Neural progenitor cell (in vitro differentiated cells): ENCODE measurements around the gene SERAC1.
"Not testable (repeated sequence)": the region's sequence is repeated elsewhere in the genome, so short reads cannot be mapped to it uniquely, and the experiment has no call there.

ENCODE experiments used
- EZH2phosphoT487 ChIP-seq: fragments of 200-600 bp; sonication (generic); IDR thresholded peaks from 2 replicates; pipeline ENCODE4 v1.6.1; 2017; ENCODE audit warnings: antibody characterized with exemption
- TF ChIP-seq, protein P1 (sequence below): fragments of 200-600 bp; sonication (generic); IDR thresholded peaks from 2 replicates; pipeline ENCODE4 v1.5.1; 2017; ENCODE audit warnings: antibody characterized with exemption, mild to moderate bottlenecking

GRCh38 chr6:158152025-158152424 lies 16.0 kb downstream of the SERAC1 start:
- TF ChIP-seq, protein P1, sequence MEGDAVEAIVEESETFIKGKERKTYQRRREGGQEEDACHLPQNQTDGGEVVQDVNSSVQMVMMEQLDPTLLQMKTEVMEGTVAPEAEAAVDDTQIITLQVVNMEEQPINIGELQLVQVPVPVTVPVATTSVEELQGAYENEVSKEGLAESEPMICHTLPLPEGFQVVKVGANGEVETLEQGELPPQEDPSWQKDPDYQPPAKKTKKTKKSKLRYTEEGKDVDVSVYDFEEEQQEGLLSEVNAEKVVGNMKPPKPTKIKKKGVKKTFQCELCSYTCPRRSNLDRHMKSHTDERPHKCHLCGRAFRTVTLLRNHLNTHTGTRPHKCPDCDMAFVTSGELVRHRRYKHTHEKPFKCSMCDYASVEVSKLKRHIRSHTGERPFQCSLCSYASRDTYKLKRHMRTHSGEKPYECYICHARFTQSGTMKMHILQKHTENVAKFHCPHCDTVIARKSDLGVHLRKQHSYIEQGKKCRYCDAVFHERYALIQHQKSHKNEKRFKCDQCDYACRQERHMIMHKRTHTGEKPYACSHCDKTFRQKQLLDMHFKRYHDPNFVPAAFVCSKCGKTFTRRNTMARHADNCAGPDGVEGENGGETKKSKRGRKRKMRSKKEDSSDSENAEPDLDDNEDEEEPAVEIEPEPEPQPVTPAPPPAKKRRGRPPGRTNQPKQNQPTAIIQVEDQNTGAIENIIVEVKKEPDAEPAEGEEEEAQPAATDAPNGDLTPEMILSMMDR = not testable (repeated sequence)
- not testable (repeated sequence) for TF ChIP-seq EZH2phosphoT487
